Osteocyte (in vitro differentiated cells): ENCODE data around the gene TACR3. TPM values are rescaled to one million over a fixed set of nuclear protein-coding genes. Genes with fewer than 3 reads are reported as not detected.
A peak's percentile ranks its signal among the peaks of the same experiment; 100 is the strongest.
"Not testable (repeated sequence)": the region's sequence is repeated elsewhere in the genome, so short reads cannot be mapped to it uniquely, and the experiment has no call there.

ENCODE experiments used
- DNase-seq: peaks from one replicate; pipeline ENCODE4 v3.0.0; 2021; ENCODE audit warnings: mixed read lengths; ENCODE audit not compliant: unreplicated experiment; ENCODE audit errors: extremely low spot score
- H3K27ac Mint-ChIP-seq: one replicate; pipeline ENCODE4 v1.8.0; 2021; ENCODE audit warnings: mild to moderate bottlenecking, mixed read lengths; ENCODE audit not compliant: unreplicated experiment
- H3K27me3 Mint-ChIP-seq: one replicate; pipeline ENCODE4 v1.8.0; 2021; ENCODE audit warnings: mixed read lengths; ENCODE audit not compliant: unreplicated experiment
- H3K36me3 Mint-ChIP-seq: one replicate; pipeline ENCODE4 v1.8.0; 2021; ENCODE audit warnings: mixed read lengths; ENCODE audit not compliant: unreplicated experiment
- H3K4me1 Mint-ChIP-seq: one replicate; pipeline ENCODE4 v1.8.0; 2021; ENCODE audit warnings: mixed read lengths; ENCODE audit not compliant: unreplicated experiment
- H3K4me3 Mint-ChIP-seq: one replicate; pipeline ENCODE4 v1.8.0; 2021; ENCODE audit warnings: mild to moderate bottlenecking, moderate library complexity, mixed read lengths; ENCODE audit not compliant: unreplicated experiment
- H3K9me3 Mint-ChIP-seq: one replicate; pipeline ENCODE4 v1.8.0; 2021; ENCODE audit warnings: mixed read lengths; ENCODE audit not compliant: unreplicated experiment
- long read RNA-seq: library from polyadenylated mRNA; unstranded; transcript quantifications from one replicate; pipeline ENCODE4 v2.0.0, GENCODE V29; 2021
- total RNA-seq: library from RNA; stranded (reverse); gene quantifications from 2 replicates; pipeline ENCODE4 v1.2.1, GENCODE V29; 2021
- TF ChIP-seq, protein P1 (sequence below): fragments of 200-600 bp; sonication (generic); IDR thresholded peaks from 2 replicates; pipeline ENCODE4 v1.5.0; 2021; ENCODE audit warnings: antibody characterized with exemption, mild to moderate bottlenecking, moderate library complexity

TACR3 gene, protein sequence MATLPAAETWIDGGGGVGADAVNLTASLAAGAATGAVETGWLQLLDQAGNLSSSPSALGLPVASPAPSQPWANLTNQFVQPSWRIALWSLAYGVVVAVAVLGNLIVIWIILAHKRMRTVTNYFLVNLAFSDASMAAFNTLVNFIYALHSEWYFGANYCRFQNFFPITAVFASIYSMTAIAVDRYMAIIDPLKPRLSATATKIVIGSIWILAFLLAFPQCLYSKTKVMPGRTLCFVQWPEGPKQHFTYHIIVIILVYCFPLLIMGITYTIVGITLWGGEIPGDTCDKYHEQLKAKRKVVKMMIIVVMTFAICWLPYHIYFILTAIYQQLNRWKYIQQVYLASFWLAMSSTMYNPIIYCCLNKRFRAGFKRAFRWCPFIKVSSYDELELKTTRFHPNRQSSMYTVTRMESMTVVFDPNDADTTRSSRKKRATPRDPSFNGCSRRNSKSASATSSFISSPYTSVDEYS
- not detected in 2 replicates for total RNA-seq
- long read RNA-seq: 0 reads

DNA sequence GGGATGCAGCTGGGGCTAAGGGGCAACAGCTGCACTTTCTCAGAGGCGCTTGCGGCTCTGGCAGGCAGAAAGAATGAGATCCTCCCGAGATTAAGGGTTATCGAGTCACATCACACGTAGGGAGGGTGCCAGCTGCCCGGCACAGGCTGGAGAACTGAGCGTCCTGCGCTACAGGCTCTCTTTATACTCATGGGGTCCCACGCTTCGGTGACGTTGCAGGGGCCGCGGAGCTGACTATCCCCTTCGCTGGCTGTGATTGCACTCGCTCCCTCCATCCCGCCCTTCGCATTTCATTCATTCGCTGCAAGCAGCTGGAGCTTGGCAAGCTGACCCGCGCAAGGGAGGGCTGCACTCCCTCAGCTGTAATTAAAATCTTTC, at the start of gene TACR3:
TACR3 (minus strand) TSS at position 156 of the 378 bp plus-strand sequence. CDS start 310 bp downstream, outside the sequence.
- DNase-seq: no peak
- TF ChIP-seq, protein P1, sequence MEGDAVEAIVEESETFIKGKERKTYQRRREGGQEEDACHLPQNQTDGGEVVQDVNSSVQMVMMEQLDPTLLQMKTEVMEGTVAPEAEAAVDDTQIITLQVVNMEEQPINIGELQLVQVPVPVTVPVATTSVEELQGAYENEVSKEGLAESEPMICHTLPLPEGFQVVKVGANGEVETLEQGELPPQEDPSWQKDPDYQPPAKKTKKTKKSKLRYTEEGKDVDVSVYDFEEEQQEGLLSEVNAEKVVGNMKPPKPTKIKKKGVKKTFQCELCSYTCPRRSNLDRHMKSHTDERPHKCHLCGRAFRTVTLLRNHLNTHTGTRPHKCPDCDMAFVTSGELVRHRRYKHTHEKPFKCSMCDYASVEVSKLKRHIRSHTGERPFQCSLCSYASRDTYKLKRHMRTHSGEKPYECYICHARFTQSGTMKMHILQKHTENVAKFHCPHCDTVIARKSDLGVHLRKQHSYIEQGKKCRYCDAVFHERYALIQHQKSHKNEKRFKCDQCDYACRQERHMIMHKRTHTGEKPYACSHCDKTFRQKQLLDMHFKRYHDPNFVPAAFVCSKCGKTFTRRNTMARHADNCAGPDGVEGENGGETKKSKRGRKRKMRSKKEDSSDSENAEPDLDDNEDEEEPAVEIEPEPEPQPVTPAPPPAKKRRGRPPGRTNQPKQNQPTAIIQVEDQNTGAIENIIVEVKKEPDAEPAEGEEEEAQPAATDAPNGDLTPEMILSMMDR: no peak
- Mint-ChIP-seq H3K36me3 (no peaks in the 10 kb centered on the region), H3K9me3 (no peaks in the 10 kb centered on the region), H3K4me1 (peaks cover 3% of the 10 kb centered on the region), H3K27ac (no peak within 1 kb of the TSS), H3K4me3 (no peak within 1 kb of the TSS), H3K27me3 (peaks cover 12% of the 10 kb centered on the region)

DNA sequence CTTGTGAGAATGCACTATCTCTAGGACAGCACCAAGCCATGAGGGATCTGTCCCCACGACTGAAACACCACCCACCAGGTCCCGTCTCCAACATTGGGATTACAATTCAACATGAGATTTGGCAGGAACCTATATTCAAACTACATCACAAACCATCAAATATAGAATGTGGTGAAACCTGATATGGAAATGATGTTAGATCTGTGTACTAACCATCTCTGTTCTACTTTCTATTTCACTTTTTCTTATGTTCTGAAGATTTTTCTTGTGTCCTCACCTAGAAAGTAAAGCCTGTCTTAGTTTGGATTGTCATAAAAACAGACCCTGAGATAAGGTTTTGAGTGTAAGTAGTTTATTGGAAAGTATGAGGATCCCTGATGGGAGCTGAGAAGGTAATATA, 37.8 kb upstream of the TACR3 start:
- Mint-ChIP-seq H3K4me1 (no peaks in the 10 kb centered on the region), H3K36me3 (no peaks in the 10 kb centered on the region), H3K27ac (no peak overlapping the region), H3K9me3 (no peaks in the 10 kb centered on the region), H3K4me3 (no peak overlapping the region), H3K27me3 (no peaks in the 10 kb centered on the region)
- no peak for DNase-seq
- TF ChIP-seq, protein P1: no peak

DNA sequence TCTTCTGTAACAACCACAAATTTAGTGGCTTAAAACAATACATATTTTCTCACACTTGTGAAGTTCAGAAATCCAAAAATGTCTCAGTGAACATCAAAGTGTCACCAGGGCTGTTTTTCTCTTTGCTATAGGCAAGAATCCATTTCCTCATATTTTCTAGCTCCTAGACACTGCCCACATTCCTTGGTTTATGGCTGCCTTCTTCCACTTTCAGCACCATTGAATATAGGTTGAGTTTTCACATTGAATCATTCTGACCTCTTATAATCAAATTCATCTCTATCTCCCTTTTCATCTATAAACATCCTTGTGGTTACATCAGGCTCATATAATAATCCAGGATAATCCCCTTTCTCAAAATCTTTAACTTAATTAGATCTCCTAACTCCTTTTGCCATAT, 37.0 kb upstream of the TACR3 start:
- H3K36me3 Mint-ChIP-seq: no peaks in the 10 kb centered on the region
- H3K9me3 Mint-ChIP-seq: no peaks in the 10 kb centered on the region
- no peak for DNase-seq
- H3K27me3 Mint-ChIP-seq: no peaks in the 10 kb centered on the region
- TF ChIP-seq, protein P1: no peak
- H3K4me1 Mint-ChIP-seq: no peaks in the 10 kb centered on the region
- H3K27ac Mint-ChIP-seq: no peak overlapping the region
- no peak overlapping the region for H3K4me3 Mint-ChIP-seq

DNA sequence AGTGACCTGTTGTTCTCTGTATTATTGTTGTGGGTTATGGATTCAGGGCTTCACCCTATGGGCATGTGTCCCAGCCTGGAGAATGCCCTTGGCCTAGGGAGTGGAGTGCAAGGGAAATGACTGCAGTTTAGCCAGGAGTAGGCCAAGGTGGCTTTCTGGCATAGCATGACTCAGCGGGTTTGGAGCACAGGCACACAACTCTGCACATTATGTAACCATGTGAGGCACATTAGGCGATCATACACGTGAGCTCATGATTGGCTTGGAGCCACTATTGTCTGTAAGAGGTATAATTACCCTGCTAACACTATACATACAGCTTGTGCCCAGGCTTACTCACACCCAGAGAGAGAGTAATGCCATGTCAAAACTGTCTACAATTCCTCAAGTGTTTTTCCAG, 35.1 kb upstream of the TACR3 start:
- Mint-ChIP-seq H3K27ac (no peak overlapping the region), H3K9me3 (no peaks in the 10 kb centered on the region), H3K4me1 (no peaks in the 10 kb centered on the region), H3K36me3 (no peaks in the 10 kb centered on the region), H3K27me3 (no peaks in the 10 kb centered on the region), H3K4me3 (no peak overlapping the region)
- no peak for DNase-seq
- TF ChIP-seq, protein P1: no peak

DNA sequence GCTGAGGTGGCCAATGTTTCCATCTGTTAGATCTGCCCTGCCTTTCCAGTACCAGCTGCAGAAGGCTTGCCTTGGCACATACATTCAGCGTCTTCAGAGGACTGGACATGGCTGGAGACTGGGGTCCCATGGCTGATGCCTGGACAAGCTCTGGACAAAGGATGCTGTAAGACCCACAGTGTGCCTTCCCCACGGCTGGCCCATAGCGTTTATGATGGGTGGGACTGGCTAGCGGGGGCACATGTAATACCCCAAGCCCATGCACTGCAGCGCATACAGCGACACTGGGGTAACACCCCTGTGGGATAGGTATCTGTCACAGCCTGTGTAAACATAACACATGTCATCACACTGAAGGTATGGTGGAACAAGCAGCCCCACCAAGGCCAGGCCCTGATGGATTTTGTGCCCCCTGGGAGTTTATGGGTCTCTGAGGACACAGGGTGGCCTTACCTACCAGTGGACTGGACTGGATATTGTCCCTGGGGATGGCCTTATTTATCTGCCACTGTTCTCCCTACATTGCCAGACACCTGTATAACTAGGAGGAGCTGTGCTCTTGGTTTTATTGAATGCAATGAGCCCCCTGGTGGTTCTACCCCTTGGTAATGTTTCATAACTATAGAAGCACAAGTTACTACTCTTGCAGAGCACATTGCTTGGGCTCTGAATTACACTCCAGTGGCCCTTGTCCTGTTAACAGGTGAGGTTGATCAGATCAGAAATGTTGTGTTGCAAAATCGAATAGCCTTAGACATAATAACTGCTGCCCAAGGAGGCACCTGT, 34.3 kb upstream of the TACR3 start:
- TF ChIP-seq, protein P1: no peak
- Mint-ChIP-seq H3K4me3 (no peak overlapping the region), H3K27me3 (no peaks in the 10 kb centered on the region), H3K36me3 (no peaks in the 10 kb centered on the region), H3K4me1 (no peaks in the 10 kb centered on the region), H3K9me3 (peaks cover 2% of the 10 kb centered on the region), H3K27ac (no peak overlapping the region)
- no peak for DNase-seq

DNA sequence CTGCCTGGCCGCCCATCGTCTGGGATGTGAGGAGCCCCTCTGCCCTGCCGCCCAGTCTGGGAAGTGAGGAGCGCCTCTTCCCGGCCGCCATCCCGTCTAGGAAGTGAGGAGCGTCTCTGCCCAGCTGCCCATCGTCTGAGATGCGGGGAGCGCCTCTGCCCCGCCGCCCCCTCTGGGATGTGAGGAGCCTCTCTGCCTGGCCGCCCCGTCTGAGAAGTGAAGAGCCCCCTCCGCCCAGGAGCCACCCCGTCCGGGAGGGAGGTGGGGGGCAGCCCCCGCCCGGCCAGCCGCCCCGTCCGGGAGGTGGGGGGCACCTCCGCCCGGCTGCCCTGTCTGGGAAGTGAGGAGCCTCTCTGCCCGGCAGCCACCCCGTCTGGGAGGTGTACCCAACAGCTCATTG, 3.4 kb upstream of the TACR3 start:
- H3K4me1 Mint-ChIP-seq, H3K4me3 Mint-ChIP-seq, H3K9me3 Mint-ChIP-seq, H3K27ac Mint-ChIP-seq, H3K36me3 Mint-ChIP-seq: not testable (repeated sequence)
- DNase-seq: peak; percentile 82
- peaks cover 12% of the 10 kb centered on the region for H3K27me3 Mint-ChIP-seq
